Epithelial cell of proximal tubule (primary cell): Measurements from ENCODE around the gene PITRM1. TPM values are rescaled to one million over a fixed set of nuclear protein-coding genes. Genes with fewer than 3 reads are reported as not detected.

Experiments used
- DNase-seq: peaks from one replicate; pipeline ENCODE4 v3.0.0-alpha.2; 2011; ENCODE audit warnings: low read depth
- H3K4me3 ChIP-seq: 2 replicates; pipeline ENCODE4 v1.5.1; 2011; ENCODE audit warnings: low read depth, mild to moderate bottlenecking, low read length
- CTCF ChIP-seq: conservative IDR thresholded peaks from 2 replicates; pipeline ENCODE4 v1.5.1; 2012; ENCODE audit warnings: low read depth, mild to moderate bottlenecking, low read length
- total RNA-seq: library from RNA; depleted of rRNA; stranded (reverse); fragments of >200 nt; gene quantifications from 2 replicates; pipeline ENCODE4 v1.2.3, GENCODE V29; 2015

PITRM1 gene
- total RNA-seq, 1 donor from 2014 or later, result 69.9 TPM

GRCh38 chr10:3126741-3127346 is 45.7 kb downstream of the PITRM1 start:
- no peak overlapping the region for H3K4me3 ChIP-seq
- TF ChIP-seq CTCF, result no peak
- DNase-seq, result no peak

- H3K4me3 ChIP-seq, result no peak overlapping the region
- no peak for TF ChIP-seq CTCF
- DNase-seq, result no peak
Observed at GRCh38 chr10:3126249-3126648, 46.3 kb downstream of the PITRM1 start.

GRCh38 chr10:3125527-3126170 is 46.9 kb downstream of the PITRM1 start:
- no peak for DNase-seq
- no peak for TF ChIP-seq CTCF
- H3K4me3 ChIP-seq, result no peak overlapping the region

GRCh38 chr10:3124412-3125175 is 48.0 kb downstream of the PITRM1 start:
- no peak for TF ChIP-seq CTCF

GRCh38 chr10:3123571-3124411 is 48.8 kb downstream of the PITRM1 start:
- TF ChIP-seq CTCF, result no peak
- DNase-seq, result no peak
- H3K4me3 ChIP-seq, result no peak overlapping the region

More at GRCh38 chr10:3124412-3125175, 48.0 kb downstream of the PITRM1 start:
- H3K4me3 ChIP-seq, result no peak overlapping the region
- no peak for DNase-seq

DNA sequence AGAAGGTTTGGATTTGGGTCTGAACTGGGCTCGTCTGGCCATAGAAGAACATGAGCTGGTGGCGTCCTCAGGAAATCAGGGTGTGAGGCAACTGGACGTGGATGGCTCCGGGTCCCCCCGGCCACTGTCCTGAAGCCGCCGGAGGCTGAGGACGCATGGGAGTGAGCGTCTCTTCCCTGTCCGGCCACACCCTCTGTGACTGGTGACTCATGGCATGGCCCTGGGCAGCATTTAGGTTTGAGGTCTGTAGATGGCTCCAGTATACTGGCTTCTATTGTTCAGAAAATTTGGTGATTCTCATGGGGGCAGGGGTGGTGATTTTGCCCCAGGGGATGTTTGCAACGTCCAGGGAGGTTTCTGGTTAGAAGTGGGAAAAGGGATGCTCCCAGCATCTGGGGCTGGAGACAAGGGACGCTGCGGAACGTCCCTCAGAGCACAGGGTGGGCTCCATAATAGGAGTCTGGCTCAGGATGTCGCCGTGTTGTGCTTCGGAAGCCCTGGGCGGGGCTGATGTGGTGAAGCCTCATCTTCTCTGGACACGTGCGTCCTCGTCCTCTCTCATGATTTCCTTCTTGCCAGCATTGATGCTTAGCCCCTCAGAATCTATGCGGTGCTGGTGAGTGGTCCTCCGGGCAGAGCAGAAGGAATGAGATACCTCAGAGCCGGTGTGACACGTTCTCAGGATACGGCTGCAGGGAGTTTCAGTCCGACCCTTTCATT is 49.9 kb downstream of the PITRM1 start:
- H3K4me3 ChIP-seq, result no peak overlapping the region
- DNase-seq, result no peak
- no peak for TF ChIP-seq CTCF
